ENCODE measurements around the gene CHD1.

CHD1 gene

DNA sequence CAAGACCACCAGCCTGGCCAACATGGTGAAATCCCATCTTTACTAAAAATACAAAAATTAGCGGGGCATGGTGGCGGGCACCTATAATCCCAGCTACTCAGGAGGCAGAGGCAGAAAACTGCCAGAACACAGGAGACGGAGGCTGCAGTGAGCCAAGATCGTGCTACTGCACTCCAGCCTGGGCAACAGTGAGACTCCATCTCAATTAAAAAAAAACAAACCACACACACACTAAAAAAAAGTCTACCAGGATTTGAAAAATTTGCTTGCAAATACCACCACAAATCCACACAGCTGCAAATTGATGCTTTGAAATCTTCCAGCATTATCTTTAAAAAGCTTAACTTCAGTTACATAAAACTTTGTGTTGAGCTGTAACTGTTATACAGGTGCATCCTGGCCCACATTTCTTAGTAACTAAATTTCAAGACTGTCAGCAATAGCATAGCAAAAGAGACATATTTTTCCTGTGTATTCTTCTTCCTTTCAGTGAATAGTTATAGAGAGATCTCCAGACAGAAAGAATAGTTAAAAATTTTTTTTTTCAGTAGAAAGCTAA is 6.8 kb downstream of the CHD1 start:
- H3K4me3 ChIP-seq (IDR thresholded peaks at IDR 0.05; ENCODE audit: insufficient read depth, low read depth, low read length) = no peak overlapping the region

DNA sequence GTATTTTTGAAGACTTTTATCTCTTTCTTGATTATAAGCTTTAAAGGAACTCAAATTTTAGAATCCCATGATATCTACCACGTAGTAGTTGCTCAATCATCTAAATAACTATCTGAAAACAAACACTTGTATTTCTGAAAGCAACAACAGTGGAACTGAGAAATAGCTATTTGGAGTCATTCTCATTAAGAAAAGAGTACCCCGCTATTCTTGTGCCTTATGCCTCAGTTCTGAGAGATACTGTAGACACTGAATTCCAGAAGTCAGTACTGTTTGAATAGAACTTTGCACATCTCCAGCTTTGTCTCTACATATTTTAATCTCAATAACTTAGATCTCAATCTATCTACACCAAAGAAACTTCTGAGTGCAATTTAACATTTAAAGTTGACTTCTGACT is 11.4 kb downstream of the CHD1 start:
- peaks cover 94% of the 10 kb centered on the region for H3K79me2 ChIP-seq (ENCODE audit: insufficient read depth, low read depth)
- H3K27ac ChIP-seq = no peak overlapping the region
- no peak overlapping the region for H3K4me3 ChIP-seq (IDR thresholded peaks at IDR 0.05; ENCODE audit: insufficient read depth, low read depth, low read length)
- no peak overlapping the region for H3K4me2 ChIP-seq
- peaks cover 21% of the 10 kb centered on the region for H4K20me1 ChIP-seq (ENCODE audit: insufficient read depth)
- H2AFZ ChIP-seq (ENCODE audit: low read depth) = no peak overlapping the region
- H3K4me1 ChIP-seq (ENCODE audit: low read depth, poor library complexity, severe bottlenecking) = peaks cover 24% of the 10 kb centered on the region
- H3K36me3 ChIP-seq (ENCODE audit: insufficient read depth) = peaks cover 6% of the 10 kb centered on the region; the same call in 1 of the 2 replicates
- H3K9ac ChIP-seq = no peak overlapping the region
- H3K27me3 ChIP-seq (ENCODE audit: insufficient read depth, low read depth) = no peaks in the 10 kb centered on the region
- TF ChIP-seq, protein P1, sequence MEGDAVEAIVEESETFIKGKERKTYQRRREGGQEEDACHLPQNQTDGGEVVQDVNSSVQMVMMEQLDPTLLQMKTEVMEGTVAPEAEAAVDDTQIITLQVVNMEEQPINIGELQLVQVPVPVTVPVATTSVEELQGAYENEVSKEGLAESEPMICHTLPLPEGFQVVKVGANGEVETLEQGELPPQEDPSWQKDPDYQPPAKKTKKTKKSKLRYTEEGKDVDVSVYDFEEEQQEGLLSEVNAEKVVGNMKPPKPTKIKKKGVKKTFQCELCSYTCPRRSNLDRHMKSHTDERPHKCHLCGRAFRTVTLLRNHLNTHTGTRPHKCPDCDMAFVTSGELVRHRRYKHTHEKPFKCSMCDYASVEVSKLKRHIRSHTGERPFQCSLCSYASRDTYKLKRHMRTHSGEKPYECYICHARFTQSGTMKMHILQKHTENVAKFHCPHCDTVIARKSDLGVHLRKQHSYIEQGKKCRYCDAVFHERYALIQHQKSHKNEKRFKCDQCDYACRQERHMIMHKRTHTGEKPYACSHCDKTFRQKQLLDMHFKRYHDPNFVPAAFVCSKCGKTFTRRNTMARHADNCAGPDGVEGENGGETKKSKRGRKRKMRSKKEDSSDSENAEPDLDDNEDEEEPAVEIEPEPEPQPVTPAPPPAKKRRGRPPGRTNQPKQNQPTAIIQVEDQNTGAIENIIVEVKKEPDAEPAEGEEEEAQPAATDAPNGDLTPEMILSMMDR (conservative IDR thresholded peaks at IDR 0.05; ENCODE audit: low read depth, low read length) = no peak

More for the DNA sequence above, 6.8 kb downstream of the CHD1 start:
- H3K4me2 ChIP-seq = no peak overlapping the region
- no peaks in the 10 kb centered on the region for H3K27me3 ChIP-seq (ENCODE audit: insufficient read depth, low read depth)
- TF ChIP-seq, protein P1 (conservative IDR thresholded peaks at IDR 0.05; ENCODE audit: low read depth, low read length) = no peak
- no peak overlapping the region for H3K9ac ChIP-seq
- no peak overlapping the region for H3K27ac ChIP-seq
- no peak overlapping the region for H2AFZ ChIP-seq (ENCODE audit: low read depth)
- H3K79me2 ChIP-seq (ENCODE audit: insufficient read depth, low read depth) = peaks cover 95% of the 10 kb centered on the region
- H3K36me3 ChIP-seq (ENCODE audit: insufficient read depth) = peaks cover 6% of the 10 kb centered on the region; the same call in 1 of the 2 replicates
- peaks cover 39% of the 10 kb centered on the region for H3K4me1 ChIP-seq (ENCODE audit: low read depth, poor library complexity, severe bottlenecking)
- H4K20me1 ChIP-seq (ENCODE audit: insufficient read depth) = peaks cover 20% of the 10 kb centered on the region

DNA sequence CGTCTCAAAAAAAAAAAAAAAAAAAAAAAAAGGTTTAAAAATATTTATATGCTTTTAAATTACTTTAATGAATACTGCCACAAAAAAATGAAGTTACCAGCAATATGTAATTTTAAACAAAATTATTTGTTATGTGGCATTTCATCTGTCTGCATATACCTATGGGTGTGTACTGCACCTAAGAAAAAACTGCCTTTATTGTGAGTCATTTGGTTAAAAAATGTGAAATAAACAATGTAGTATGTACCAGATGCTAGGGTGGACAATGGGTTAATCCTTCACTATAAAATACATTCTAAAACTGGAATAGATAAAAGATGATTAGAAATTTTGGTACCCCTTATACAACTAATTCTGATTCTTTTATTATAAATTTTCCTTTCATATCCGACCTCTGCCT is 12.3 kb downstream of the CHD1 start:
- H3K4me2 ChIP-seq = no peak overlapping the region
- H4K20me1 ChIP-seq (ENCODE audit: insufficient read depth) = peaks cover 21% of the 10 kb centered on the region
- no peak overlapping the region for H3K9ac ChIP-seq
- H3K27ac ChIP-seq = no peak overlapping the region
- TF ChIP-seq, protein P1 (conservative IDR thresholded peaks at IDR 0.05; ENCODE audit: low read depth, low read length) = no peak
- peaks cover 32% of the 10 kb centered on the region for H3K4me1 ChIP-seq (ENCODE audit: low read depth, poor library complexity, severe bottlenecking)
- H3K79me2 ChIP-seq (ENCODE audit: insufficient read depth, low read depth) = peaks cover 94% of the 10 kb centered on the region
- H3K27me3 ChIP-seq (ENCODE audit: insufficient read depth, low read depth) = no peaks in the 10 kb centered on the region
- H3K36me3 ChIP-seq (ENCODE audit: insufficient read depth) = peaks cover 6% of the 10 kb centered on the region; the same call in 1 of the 2 replicates
- no peak overlapping the region for H3K4me3 ChIP-seq (IDR thresholded peaks at IDR 0.05; ENCODE audit: insufficient read depth, low read depth, low read length)
- no peak overlapping the region for H2AFZ ChIP-seq (ENCODE audit: low read depth)

DNA sequence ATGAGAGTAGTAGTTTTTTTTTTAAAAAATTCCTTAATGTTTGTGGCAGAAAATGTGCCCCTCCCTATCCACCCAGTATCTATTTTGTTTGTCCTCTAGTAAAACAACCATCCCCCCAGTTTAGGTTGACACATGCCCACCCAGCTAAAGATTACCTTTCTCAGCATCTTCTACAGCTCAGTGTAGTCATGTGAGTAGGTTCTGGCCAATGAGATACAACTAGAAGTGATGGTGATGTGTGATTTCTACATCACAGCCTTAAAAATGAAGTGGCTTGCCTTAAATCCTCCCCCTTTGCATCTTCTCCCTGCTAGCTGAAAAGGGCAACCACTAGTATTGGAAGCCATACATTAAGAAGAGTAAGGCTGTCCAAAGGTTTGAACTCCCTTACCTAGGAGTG is 14.9 kb downstream of the CHD1 start:
- TF ChIP-seq, protein P1 (conservative IDR thresholded peaks at IDR 0.05; ENCODE audit: low read depth, low read length) = no peak
- H3K4me1 ChIP-seq (ENCODE audit: low read depth, poor library complexity, severe bottlenecking) = peaks cover 22% of the 10 kb centered on the region
- H3K27ac ChIP-seq = no peak overlapping the region
- H3K36me3 ChIP-seq (ENCODE audit: insufficient read depth) = peaks cover 3% of the 10 kb centered on the region; the same call in 1 of the 2 replicates
- peaks cover 92% of the 10 kb centered on the region for H3K79me2 ChIP-seq (ENCODE audit: insufficient read depth, low read depth)
- no peak overlapping the region for H3K4me2 ChIP-seq
- H3K4me3 ChIP-seq (IDR thresholded peaks at IDR 0.05; ENCODE audit: insufficient read depth, low read depth, low read length) = no peak overlapping the region
- H3K9ac ChIP-seq = no peak overlapping the region
- H4K20me1 ChIP-seq (ENCODE audit: insufficient read depth) = peaks cover 18% of the 10 kb centered on the region
- H2AFZ ChIP-seq (ENCODE audit: low read depth) = no peak overlapping the region
- H3K27me3 ChIP-seq (ENCODE audit: insufficient read depth, low read depth) = no peaks in the 10 kb centered on the region
